COR-L47 (cell line): ENCODE measurements around the gene MAFB.

ENCODE experiments used
- DNase-seq: peaks from one replicate; lab custom pipeline; 2025; lab: John Stamatoyannopoulos, UW

The MAFB gene

DNA sequence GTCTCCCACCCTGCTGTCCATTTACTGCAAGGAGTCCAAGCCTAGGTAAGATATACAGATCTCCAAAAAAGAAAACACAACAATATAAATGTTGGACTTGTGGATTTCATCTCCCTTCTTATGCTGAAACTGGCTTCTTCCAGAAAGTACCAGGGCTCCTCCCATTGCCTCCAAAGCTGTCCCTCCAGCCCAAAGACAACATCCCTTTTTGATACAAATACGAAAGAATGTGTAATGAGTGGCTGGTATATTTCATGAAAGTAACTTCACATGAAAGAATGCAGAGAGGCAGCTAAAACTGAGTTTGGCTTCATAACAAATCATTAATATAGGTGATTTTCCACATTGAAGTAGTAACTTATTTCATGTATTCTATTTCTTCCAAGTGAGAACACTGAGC is 7.9 kb downstream of the MAFB start:
- DNase-seq: no peak

DNA sequence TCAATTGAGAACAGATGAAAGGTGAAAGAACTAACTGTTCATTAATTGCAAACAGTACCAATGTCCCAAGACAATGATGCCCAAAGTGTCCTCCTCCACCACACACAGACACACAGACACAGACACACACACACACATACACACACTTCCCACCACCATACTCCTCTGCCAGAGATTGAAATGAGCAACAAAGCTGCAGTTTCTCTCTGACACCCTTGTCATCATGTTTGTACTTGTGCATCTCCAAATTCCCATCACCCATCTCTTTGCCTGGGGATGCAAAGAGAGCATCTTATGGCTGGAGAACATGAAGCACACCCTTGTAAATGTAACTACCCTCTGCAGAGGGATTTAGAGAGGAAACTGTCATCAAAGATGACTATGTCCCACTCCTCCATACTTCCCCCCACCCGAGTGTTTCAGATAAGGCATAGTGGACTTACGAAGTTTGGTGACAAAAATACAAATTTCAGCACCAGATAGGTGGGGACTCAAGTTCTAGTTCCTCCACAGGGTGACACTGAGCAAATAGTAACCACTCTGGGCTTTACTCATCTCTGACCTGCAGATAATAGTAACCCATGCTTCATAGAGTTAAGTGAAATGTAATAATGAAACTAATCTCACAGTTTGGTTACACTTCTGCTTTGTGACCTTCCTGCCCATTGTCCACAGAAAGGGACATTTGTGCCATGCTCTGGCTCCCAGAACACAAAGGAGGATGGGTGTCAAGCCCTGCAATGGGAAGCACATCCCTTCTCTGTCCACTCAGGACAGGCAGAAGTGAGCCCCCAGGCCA is 8.7 kb downstream of the MAFB start:
- DNase-seq: no peak

DNA sequence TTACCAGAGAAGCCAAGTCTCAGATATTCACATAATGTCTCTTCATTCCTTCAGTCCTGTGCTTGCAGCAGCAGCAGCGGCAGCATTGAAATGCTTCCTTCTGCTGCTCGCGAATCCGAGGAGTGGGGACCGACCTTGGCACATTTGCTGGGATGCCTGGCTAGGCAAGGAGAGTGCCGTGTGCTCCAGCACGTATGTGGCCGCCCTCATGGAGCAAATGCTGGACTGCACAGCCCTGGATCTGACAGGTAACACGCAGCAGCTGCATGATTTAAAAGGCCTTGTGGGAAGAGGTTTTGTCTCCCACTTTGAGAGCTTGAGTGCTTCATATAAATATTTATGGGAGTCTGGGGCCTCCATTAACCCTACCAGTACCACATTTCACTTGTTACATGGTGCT is 9.9 kb downstream of the MAFB start:
- no peak for DNase-seq

DNA sequence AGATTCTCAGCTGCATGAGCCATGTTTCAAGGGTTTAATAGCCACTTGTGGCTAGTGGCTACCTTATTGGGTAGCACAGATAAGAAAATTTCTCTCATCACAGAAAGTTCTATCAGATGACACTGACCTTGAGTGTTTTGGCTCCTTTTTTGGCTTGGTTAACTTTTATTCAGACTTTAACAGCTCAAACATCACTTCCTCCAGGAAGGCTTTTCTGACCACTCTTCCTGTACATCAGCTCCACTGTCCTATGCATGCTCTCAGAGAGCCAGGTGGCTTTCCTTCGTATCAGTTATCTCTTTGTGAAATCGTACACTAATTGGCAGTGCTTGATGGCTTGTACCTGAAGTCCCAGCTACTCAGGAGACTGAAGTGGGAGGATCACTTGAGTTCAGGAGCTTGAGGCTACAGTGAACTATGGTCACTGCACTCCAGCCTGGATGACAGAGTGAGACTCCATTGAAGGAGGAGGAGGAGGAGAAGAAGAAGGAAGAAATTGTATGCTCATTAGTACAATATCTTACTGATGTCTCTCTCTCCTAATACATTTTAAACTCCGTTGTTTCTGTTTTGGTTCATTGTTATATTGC is 10.7 kb downstream of the MAFB start:
- no peak for DNase-seq

DNA sequence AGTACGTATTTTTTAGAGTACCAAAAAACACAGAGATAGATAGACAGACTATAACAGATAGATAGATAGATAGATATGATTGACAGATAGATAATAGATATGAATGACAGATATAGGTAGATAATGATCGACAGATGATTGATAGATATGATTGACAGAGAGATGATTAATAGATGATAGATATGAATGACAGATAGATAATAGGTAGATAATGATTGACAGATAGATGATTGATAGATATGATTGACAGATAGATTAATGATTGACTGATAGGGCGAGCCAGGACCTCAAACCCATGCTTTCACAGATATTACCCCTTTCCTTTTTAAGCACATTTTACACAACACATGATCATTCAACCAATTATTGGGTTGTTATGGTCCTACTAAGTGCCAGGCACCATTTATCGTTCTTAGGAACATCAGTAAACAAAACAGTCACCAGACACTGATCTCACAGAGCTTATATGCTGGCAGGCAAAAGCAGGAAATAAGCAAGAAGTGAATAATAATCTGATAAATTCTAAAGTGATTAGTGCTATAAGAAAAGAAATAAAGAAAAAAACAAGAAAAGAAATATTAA is 11.6 kb downstream of the MAFB start:
- no peak for DNase-seq

DNA sequence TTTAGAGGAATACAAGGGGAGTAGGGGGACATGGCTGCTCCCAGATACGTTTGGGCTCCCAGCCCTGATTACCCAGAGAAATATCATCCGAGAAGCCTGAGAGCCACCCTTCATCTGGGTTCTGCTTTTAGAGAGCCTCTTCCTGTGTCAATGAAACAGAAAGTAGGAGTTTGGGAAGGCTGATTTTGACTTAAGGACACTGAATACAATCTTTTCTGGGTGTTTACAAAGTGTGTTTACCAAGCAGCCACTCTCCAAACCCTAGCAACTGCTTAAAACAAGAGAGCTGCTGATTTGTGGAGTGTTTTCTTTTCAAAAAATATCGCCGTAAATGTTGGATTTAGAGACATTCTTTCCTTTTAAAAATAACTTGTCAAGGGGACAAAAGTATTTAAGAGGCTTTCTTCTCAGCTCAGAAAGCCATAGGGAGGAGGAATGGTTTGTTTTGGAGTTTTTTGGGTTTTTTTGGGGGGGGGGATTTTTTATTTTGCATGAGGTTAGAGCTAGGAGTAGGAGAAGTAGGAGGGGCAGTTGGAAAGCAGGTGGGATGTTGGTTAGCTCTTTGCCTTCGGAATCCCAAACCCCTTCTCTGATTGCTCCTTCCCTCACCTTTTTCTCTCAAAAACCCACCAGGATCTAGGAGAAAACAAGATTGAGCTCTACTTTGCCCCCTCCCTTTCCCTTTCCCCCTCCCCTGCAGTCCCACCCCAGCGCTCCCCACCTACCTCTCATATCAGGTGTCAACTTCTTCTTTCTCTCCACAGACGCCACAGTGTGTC is 12.4 kb downstream of the MAFB start:
- DNase-seq: no peak

DNA sequence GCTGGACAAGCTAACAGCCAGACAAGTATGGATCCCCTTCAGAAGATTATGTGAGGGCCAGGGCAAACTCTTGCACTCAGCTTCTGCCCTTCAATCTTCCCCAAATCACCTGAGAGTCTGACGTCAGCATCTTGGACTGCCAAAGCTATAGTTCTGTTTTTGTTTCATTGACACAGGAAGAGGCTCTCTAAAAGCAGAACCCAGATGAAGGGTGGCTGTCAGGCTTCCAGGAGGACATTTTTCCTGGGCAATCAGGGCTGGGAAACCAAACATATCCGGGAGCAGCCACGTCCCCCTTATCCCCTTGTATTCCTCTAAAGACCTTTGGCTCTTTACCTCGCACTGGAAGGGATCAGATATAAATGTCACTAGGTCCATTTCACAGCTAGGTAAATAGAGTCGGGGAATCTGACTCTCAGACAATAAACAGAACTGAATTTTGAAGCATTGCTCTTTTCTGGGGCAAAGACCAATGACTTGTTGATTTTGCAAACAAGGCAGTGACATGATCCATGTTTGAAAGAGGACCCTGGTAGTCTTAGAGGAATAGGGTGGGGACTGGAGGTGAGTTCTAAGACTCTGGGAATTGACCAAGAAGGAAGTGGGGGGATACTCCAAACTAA is 13.3 kb downstream of the MAFB start:
- no peak for DNase-seq

DNA sequence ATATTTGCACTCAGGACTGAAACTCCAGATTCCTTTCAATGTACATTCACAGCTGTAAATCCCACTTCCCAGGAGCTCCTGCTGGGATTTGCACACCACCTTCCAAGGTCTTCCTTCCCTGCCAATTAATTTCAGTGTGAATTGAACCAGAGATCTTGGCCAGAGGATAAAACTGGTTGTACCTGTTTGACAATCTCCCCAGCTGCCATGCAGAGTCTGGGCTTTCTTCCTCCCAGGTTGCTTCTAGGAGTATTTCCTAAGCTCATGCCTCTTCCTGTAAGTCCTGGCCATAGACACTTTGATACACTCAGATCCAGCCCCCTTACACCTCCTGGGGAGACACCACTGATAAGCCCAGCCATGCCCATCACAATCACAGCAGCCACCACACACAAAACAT is 15.6 kb downstream of the MAFB start:
- no peak for DNase-seq

DNA sequence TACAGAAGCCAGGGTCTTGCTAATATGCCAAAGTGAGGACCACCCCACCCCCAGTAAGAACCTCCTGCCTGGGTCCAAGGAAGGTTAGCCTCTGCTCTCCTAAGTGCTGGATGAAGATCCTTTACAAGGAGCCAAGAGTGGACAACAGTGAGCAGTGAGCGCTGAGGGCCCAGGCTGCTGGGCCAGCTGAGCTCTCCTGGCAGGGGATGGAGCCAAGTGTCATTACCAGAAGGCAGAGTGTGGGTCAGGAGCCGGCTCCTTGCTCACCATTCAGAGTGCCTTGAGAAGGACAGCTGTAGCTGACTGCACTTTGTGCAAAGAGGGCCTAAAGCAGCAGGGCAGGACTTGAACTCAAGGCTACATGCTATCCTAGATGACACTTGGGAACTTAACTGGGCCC is 16.9 kb downstream of the MAFB start:
- DNase-seq: no peak

DNA sequence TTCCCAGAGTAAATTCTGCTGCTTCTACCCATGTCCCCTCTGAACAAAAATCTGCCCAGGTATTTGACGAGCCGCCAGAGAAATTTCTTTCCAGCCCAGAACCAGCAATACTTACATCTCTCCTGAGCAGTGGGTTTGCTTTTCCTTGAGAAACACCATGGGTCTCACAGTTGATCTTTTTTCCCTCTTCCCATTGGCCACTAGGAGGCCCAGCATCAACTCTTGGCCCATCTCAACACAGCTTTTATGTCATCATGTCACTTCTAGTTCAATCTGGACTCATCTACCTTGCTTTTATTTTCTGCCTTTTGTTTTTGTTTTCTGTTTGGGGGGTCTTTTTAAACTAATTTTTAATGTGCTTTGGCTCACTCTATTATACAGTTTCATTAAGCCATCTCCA is 18.8 kb downstream of the MAFB start:
- DNase-seq: no peak

DNA sequence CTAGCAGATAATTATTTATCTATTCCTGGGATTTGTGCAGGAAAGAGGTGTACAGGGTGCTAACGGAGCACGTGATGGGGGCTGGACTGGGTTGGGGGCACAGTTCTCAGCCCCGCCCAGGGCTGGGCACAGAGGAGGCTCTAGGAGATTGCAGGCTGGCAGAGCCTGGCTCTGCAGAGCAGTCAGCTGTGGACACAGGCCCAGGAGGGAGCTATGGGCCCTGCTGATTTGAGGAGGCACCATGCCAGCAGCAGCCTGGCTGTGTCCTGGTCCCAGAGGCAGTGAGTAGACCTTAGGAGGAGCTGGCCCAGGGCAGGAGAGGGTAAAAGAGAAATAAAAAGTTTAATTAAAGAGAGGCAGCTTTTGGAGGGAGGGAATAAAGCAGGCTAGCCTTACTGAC is 19.3 kb downstream of the MAFB start:
- DNase-seq: no peak

DNA sequence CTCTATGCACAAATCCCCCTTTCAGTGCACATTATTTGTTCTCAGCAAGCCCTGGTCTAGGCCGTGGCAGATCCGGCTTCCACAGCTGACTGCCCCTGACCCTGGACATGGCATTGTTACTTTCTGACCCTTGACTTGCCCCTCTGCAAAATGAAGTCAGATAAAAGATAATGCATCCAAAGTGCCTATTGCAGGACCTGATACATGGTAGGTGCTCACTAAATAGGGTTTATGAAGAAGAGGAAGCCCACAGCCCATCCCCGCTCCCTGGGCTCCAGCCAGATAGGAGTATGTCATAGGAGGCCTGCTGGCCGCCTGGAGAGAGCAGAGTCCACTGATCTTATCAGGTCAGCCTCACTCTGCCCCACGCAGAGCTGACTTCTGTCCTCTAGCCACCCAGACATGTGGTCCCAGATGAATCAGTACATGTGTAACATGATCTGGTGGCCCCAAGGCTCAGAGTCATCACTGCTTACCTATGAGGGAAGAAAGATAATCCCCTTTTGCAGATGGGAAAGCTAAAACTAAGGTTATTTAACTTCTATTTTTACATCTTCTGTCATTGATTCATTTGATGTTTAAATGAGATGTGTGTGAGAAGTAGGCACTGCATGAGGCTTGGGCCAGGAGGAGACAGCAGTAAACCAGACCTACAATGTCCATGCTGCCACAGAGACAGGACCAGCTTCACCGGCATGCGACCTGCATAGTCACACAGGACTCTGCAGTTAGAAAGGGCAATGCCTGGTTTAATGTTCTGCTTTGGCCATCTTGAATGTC is 20.4 kb downstream of the MAFB start:
- DNase-seq: no peak

DNA sequence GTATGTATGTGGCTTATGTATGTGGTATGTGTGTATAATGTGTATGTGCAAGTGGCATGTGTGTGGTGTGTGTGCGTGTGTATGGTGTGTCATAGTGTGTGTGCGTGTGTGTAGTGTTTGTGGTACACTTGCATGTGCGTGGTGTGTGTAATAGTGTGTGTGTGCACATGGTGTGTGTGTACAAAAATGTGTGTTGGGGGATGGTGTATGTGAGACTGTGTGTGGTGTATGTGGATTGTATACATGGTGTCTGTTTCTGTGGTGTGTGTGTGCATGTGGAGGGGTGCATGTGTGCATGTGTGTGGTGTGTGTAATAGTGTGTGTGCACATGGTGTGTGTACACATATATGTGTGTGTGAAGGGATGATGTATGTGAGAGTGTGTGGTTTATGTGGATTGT is 21.5 kb downstream of the MAFB start:
- DNase-seq: no peak

DNA sequence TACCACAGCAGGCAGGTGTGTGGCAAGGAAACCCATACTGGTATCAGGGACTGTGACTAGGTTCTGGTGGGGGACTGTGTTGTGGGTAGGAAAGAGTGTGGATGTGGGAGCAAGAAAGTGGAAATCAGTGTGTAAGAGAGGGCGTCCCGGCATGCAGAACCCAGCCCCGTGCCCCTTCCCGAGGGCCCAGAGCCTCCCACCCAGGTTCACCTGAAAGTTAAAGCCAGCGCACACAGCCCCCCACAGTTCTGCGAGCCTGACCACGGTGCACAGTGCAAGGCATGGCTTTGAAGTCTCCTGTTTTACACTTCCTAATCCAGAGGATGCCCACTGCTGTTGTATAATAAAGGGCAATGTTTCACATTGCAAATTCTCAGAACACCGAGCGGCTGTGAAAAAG is 22.7 kb downstream of the MAFB start:
- DNase-seq: no peak

DNA sequence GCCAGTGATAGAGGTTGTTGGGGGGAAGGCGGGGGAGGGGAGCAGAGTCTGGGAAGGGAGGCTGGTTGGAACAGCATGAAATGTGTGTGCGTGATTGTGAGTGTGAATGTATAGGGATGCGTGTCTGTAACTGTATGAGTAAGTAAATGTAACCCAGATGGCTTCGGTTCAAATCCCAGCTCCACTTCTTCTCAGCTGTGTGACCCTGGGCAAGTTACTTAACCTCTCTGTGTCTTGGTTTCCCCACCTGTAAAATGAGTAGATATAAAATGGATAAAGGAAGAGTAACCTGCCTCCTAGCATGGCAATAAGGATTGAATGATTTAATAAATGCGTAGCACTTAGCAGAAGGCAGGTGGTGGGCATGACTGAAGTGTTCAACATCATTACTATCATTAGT is 24.1 kb downstream of the MAFB start:
- DNase-seq: no peak

DNA sequence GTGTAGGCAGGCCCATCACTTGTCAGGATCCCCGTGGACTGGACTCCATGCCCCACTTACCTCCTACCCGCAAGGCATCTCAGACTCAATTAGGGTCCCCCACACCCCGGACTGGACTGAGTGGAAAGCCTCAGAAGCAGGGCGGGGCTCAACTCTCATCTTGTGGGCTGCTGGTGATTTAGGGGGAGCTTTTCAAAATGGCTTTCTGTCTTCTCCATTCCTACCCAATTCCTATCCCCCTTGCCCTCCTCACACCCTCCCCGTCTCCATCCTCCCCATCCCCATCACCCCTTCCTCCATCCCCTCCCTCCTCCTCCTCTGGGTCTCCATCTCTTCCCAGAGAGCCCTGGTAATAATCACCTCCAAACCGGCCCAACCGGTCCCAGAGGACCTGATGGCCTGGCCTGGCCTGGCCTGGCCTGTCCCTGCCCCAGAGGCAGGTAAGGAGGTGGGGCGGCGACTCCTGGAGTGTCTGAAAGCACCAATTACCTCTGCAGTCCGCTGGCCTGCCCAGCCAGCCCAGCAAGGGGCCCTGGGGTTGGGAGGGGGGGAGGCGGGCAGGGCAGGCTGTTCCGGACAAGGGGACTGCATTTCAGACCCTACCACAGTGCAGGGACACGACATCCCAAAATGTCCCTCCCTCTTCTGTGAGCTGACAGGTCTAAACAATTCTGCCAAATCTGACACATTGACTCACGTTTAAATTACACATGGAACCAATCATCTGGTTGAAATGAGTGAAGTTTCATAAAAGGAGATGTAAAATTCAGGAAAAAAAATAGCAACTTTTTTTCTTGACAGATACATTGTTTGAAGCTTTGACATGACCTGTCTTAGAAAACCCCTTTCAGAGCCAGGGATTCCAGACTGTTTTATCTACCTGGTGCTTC is 24.8 kb downstream of the MAFB start:
- no peak for DNase-seq

DNA sequence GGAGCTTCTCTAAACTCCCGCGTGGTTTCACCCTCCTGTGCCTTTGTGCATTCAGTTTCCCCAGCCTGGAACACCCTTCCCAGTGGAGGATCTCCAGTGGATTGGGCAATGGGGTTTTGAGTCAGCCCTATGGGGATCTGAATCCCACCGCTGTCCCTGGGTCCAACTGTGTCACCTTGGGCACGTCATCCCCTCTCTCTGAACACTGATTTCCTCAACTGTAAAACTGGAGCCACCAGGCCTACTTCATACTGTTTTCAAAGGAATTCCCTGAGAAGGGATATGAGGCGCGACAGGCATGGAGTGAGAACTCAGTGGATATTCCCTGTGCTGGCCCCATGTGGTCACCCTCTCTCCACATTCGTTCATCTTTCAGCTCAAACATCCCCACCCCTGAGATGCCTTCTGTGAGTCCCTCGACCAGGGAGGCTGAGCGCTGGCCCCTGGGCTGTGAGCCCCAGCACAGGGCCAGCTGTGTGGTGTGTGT is 25.7 kb downstream of the MAFB start:
- no peak for DNase-seq

DNA sequence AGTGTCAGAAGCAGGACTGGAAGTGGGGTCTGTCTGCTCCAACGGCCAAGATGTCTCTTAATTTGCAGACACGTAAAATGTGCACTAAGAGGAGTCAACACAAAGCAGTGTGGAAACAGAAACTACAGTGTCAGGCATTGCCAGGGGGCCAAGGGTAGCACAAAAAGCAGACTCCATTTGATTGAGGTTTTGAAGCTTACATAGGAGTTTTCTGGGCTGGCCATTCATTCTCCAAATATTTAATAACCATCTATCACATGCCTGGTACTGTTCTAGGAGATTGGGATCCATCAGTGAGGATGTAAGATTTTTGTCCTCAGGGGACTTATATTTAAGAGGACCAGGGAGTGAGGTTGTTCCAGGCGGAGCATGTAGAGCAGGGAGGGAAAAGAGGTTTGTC is 29.5 kb downstream of the MAFB start:
- no peak for DNase-seq

DNA sequence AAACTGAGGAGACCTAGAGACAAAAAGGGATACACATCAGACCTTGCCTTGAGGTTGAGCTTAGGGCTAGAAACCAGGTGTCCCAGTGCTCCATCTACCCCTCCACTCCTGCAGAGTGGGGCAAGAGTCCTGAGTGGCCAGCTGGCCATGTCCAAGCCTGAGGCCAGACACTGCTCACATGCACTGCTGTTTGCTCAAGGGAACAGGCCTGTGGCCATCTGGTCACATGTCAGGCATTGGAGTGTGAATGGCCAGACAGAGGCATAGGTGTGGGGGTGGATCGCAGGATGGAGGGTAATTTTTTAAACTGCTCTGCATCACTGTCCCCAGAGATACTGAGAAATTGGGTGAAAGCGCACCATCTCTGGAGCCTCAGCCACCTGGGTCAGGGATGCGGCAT is 30.5 kb downstream of the MAFB start:
- no peak for DNase-seq

DNA sequence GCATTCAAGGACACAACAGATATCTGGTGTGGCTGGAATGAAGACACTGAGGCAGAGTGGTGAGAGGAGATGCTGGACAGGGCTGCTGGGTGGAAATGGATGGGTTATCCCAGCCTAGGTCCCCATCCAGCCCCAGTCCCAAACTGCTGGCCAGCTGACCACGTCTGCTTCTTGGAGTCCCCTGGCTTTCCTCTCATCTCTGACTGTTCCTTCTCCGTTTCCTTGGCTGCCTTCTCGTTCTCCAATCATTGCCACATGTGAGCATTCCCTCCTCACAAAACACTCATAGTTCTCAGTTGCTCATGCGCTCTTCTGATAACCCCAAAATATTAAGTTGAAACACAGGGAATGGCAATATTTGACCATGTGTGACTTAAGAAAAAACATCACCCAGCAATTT is 31.5 kb downstream of the MAFB start:
- DNase-seq: no peak
